ENCODE measurements around the gene RUNX2. TPM values are rescaled to one million over a fixed set of nuclear protein-coding genes. Genes with fewer than 3 reads are reported as not detected.

RUNX2 gene
- total and polyA plus RNA-seq, 2 donors (not counting 1 experiment from before 2014, with no cell fraction given): 1.3 to 2.4 TPM

GRCh38 chr6:45398075-45398813 lies 70.1 kb downstream of the RUNX2 start:
- Mint-ChIP-seq H3K27me3 (peaks cover 17% of the 10 kb centered on the region), H3K9me3 (ENCODE audit: insufficient read depth) (no peaks in the 10 kb centered on the region), H3K4me3 (no peak overlapping the region), H3K27ac (no peak overlapping the region), H3K4me1 (no peaks in the 10 kb centered on the region)
- Histone ChIP-seq H3K4me3 (ENCODE audit: control extremely low read depth in 1 of 5, extremely low read depth in 1 of 5, insufficient read depth in 1 of 5, low read depth in 2 of 5, low read length in 4 of 5) (no peak overlapping the region), H3K4me2 (replicated peaks; ENCODE audit: low read depth, low read length, poor library complexity, severe bottlenecking) (no peak overlapping the region), H3K27ac (ENCODE audit: low read length in 2 of 2) (no peak overlapping the region), H3K9me3 (ENCODE audit: control extremely low read depth in 1 of 3, control insufficient read depth in 2 of 3, insufficient read depth in 1 of 3, low read length in 2 of 3) (peaks cover 0 to 3% (median 0%) of the 10 kb centered on the region in 3 donors), H3K27me3 (replicated peaks in 1 of 4; ENCODE audit: control extremely low read depth in 1 of 4, control insufficient read depth in 3 of 4, insufficient read depth in 4 of 4, low read length in 3 of 4) (peaks cover 0 to 5% (median 2%) of the 10 kb centered on the region in 4 experiments), H3K4me1 (ENCODE audit: control insufficient read depth in 2 of 2, insufficient read depth in 2 of 2, low read length in 2 of 2) (no peaks in the 10 kb centered on the region), H4K20me1 (ENCODE audit: control insufficient read depth, insufficient read depth, low read length, poor library complexity, severe bottlenecking) (no peaks in the 10 kb centered on the region), H3K36me3 (replicated peaks in 1 of 2; ENCODE audit: control extremely low read depth in 1 of 2, control insufficient read depth in 1 of 2, extremely low read depth in 1 of 2, insufficient read depth in 2 of 2, low read length in 1 of 2) (no peaks in the 10 kb centered on the region), H2AFZ (ENCODE audit: insufficient read depth, low read depth, low read length, poor library complexity, severe bottlenecking) (no peak overlapping the region), H3K79me2 (ENCODE audit: control insufficient read depth, insufficient read depth, low read length) (no peaks in the 10 kb centered on the region), H3K9ac (ENCODE audit: low read length) (no peak overlapping the region)
- no peak for DNase-seq
- intact Hi-C loops (cut with micrococcal nuclease): no loop called here
- no peak for TF ChIP-seq CTCF (IDR thresholded peaks at IDR 0.05)
- TF ChIP-seq EZH2 (IDR thresholded peaks at IDR 0.05; ENCODE audit: borderline replicate concordance, insufficient read depth, low read depth, low read length, poor library complexity, severe bottlenecking): no peak
- ChIA-PET POLR2A (interaction anchor here (0.5 kb wide), 1 partner anchor 21 kb away, joined by 3 read pairs; no protein-coding TSS in a partner anchor), CTCF (interaction anchor here (0.9 kb wide), 1 partner anchor 13 kb away, joined by 3 read pairs; no protein-coding TSS in a partner anchor)
- ATAC-seq (ENCODE audit: low read depth): no peak
- no CpG with 5 or more reads among the region's 2 CpGs for WGBS (ENCODE audit: insufficient coverage)

GRCh38 chr6:45400021-45400420 lies 71.9 kb downstream of the RUNX2 start:
- no peak overlapping the region for H3K27ac ChIP-seq (ENCODE audit: low read length in 2 of 2)
- H3K27ac Mint-ChIP-seq: no peak overlapping the region
- POLR2A ChIA-PET: no interaction called here
- no peaks in the 10 kb centered on the region for H3K36me3 ChIP-seq (replicated peaks in 1 of 2; ENCODE audit: control extremely low read depth in 1 of 2, control insufficient read depth in 1 of 2, extremely low read depth in 1 of 2, insufficient read depth in 2 of 2, low read length in 1 of 2)
- no peak overlapping the region for H3K9ac ChIP-seq (ENCODE audit: low read length)
- CTCF ChIA-PET: no interaction called here
- H3K4me1 Mint-ChIP-seq: no peaks in the 10 kb centered on the region
- H3K27me3 Mint-ChIP-seq: peaks cover 25% of the 10 kb centered on the region
- intact Hi-C loops (cut with micrococcal nuclease): no loop called here
- no peaks in the 10 kb centered on the region for H3K9me3 ChIP-seq (ENCODE audit: control extremely low read depth in 1 of 3, control insufficient read depth in 2 of 3, insufficient read depth in 1 of 3, low read length in 2 of 3)
- H3K27me3 ChIP-seq (replicated peaks in 1 of 4; ENCODE audit: control extremely low read depth in 1 of 4, control insufficient read depth in 3 of 4, insufficient read depth in 4 of 4, low read length in 3 of 4): peaks cover 0 to 5% (median 2%) of the 10 kb centered on the region in 4 experiments
- no peak overlapping the region for H3K4me2 ChIP-seq (replicated peaks; ENCODE audit: low read depth, low read length, poor library complexity, severe bottlenecking)
- no peaks in the 10 kb centered on the region for H3K9me3 Mint-ChIP-seq (ENCODE audit: insufficient read depth)
- ATAC-seq (ENCODE audit: low read depth): no peak
- no peak overlapping the region for H3K4me3 ChIP-seq (ENCODE audit: control extremely low read depth in 1 of 5, extremely low read depth in 1 of 5, insufficient read depth in 1 of 5, low read depth in 2 of 5, low read length in 4 of 5)
- WGBS (ENCODE audit: insufficient coverage): no CpG with 5 or more reads among the region's 2 CpGs
- no peaks in the 10 kb centered on the region for H4K20me1 ChIP-seq (ENCODE audit: control insufficient read depth, insufficient read depth, low read length, poor library complexity, severe bottlenecking)
- no peak for TF ChIP-seq CTCF (IDR thresholded peaks at IDR 0.05)
- no peak for TF ChIP-seq EZH2 (IDR thresholded peaks at IDR 0.05; ENCODE audit: borderline replicate concordance, insufficient read depth, low read depth, low read length, poor library complexity, severe bottlenecking)
- H3K4me3 Mint-ChIP-seq: no peak overlapping the region
- DNase-seq: no peak
- no peaks in the 10 kb centered on the region for H3K4me1 ChIP-seq (ENCODE audit: control insufficient read depth in 2 of 2, insufficient read depth in 2 of 2, low read length in 2 of 2)
- no peaks in the 10 kb centered on the region for H3K79me2 ChIP-seq (ENCODE audit: control insufficient read depth, insufficient read depth, low read length)
- H2AFZ ChIP-seq (ENCODE audit: insufficient read depth, low read depth, low read length, poor library complexity, severe bottlenecking): no peak overlapping the region
